HEK293 (cell line): ENCODE data around the gene IPO13.

Experiments used
- CTCF ChIP-seq: fragments of 450-650 bp; formaldehyde crosslinking; IDR thresholded peaks from 2 replicates; pipeline ENCODE4 v1.5.1; 2016; ENCODE audit warnings: missing biosample characterization, missing genetic modification characterization
- REST ChIP-seq: fragments of 450-650 bp; formaldehyde crosslinking; IDR thresholded peaks from 2 replicates; pipeline ENCODE4 v1.5.1; 2016; ENCODE audit warnings: missing biosample characterization, missing genetic modification characterization
- SCRT2 ChIP-seq: fragments of 450-650 bp; formaldehyde crosslinking; IDR thresholded peaks from 2 replicates; pipeline ENCODE4 v1.5.1; 2016; ENCODE audit warnings: missing biosample characterization, missing genetic modification characterization
- YY1 ChIP-seq: fragments of 450-650 bp; formaldehyde crosslinking; IDR thresholded peaks from 2 replicates; pipeline ENCODE4 v1.5.1; 2018; ENCODE audit warnings: missing biosample characterization, missing genetic modification characterization
- ZBTB17 ChIP-seq: fragments of 450-650 bp; formaldehyde crosslinking; IDR thresholded peaks from 2 replicates; pipeline ENCODE4 v1.5.1; 2016; ENCODE audit warnings: missing biosample characterization, missing genetic modification characterization
- ZBTB21 ChIP-seq: fragments of 450-650 bp; formaldehyde crosslinking; IDR thresholded peaks from 2 replicates; pipeline ENCODE4 v1.5.1; 2017; ENCODE audit warnings: missing biosample characterization, missing genetic modification characterization
- ZNF23 ChIP-seq: fragments of 450-650 bp; formaldehyde crosslinking; IDR thresholded peaks from 2 replicates; pipeline ENCODE4 v1.5.1; 2016; ENCODE audit warnings: missing biosample characterization, missing genetic modification characterization, borderline replicate concordance
- ZNF274 ChIP-seq, 2 experiments: fragments of 200-500 bp in 1 of 2; fragments of 450-650 bp in 1 of 2; sonication (Bioruptor generic) in 1 of 2; formaldehyde crosslinking in 1 of 2; IDR thresholded peaks; 2 replicates each; pipeline versions ENCODE4 v1.5.1 to v1.6.1; 2014 to 2016; ENCODE audit warnings: borderline replicate concordance in 1 of 2, inconsistent platforms in 1 of 2, low read length in 1 of 2, missing biosample characterization in 1 of 2, missing genetic modification characterization in 1 of 2
- ZNF324 ChIP-seq: fragments of 450-650 bp; formaldehyde crosslinking; IDR thresholded peaks from 2 replicates; pipeline ENCODE4 v1.5.1; 2016; ENCODE audit warnings: missing biosample characterization, missing genetic modification characterization
- ZNF404 ChIP-seq: fragments of 450-650 bp; formaldehyde crosslinking; IDR thresholded peaks from 2 replicates; pipeline ENCODE4 v1.5.1; 2017; ENCODE audit warnings: missing biosample characterization, missing genetic modification characterization
- ZNF660 ChIP-seq: fragments of 450-650 bp; IDR thresholded peaks from 2 replicates; pipeline ENCODE4 v1.5.1; 2018; ENCODE audit warnings: missing biosample characterization, mild to moderate bottlenecking, missing genetic modification characterization
- ZNF670 ChIP-seq: fragments of 450-650 bp; formaldehyde crosslinking; IDR thresholded peaks from 2 replicates; pipeline ENCODE4 v1.5.1; 2016; ENCODE audit warnings: missing biosample characterization, missing genetic modification characterization, low read depth
- ZNF768 ChIP-seq: fragments of 450-650 bp; formaldehyde crosslinking; IDR thresholded peaks from 2 replicates; pipeline ENCODE4 v1.5.1; 2018; ENCODE audit warnings: missing biosample characterization, mild to moderate bottlenecking, missing genetic modification characterization

- no peak for TF ChIP-seq ZNF404
- TF ChIP-seq ZNF660 (tag by site-specific recombination), result no peak
- no peak for TF ChIP-seq SCRT2 (tag by site-specific recombination)
- no peak for TF ChIP-seq ZNF768 (tag by site-specific recombination)
- no peak for TF ChIP-seq ZBTB21 (tag by site-specific recombination)
- TF ChIP-seq ZNF274 (IDR thresholded peaks at IDR 0.05; ENCODE audit: low read length), result no peak
- TF ChIP-seq ZNF274 (tag by site-specific recombination; IDR thresholded peaks at IDR 0.05; ENCODE audit: borderline replicate concordance), result no peak
- no peak for TF ChIP-seq ZNF670 (tag by site-specific recombination)
- no peak for TF ChIP-seq CTCF (tag by site-specific recombination)
- no peak for TF ChIP-seq ZBTB17 (tag by site-specific recombination)
- no peak for TF ChIP-seq ZNF324 (tag by site-specific recombination)
- TF ChIP-seq YY1 (tag by site-specific recombination), result no peak
- TF ChIP-seq ZNF23, result no peak
- no peak for TF ChIP-seq REST (tag by site-specific recombination)
Measured at GRCh38 chr1:43998000-43998378, 51.2 kb downstream of the IPO13 start.
